ENCODE results near the gene GPR155. TPM values are rescaled to one million over a fixed set of nuclear protein-coding genes. Genes with fewer than 3 reads are reported as not detected.

Gene GPR155
- total and polyA plus RNA-seq, 9 of the 15 experiments (the other 6 are each of a cell fraction or from before 2014, with no cell fraction given), result 0.04 to 0.40 (median 0.11) TPM; not detected in 1

GRCh38 chr2:174503161-174503809 is 16.5 kb upstream of the GPR155 start:
- H3K79me2 ChIP-seq (ENCODE audit: control insufficient read depth, insufficient read depth, low read length), result no peaks in the 10 kb centered on the region
- no peak overlapping the region for H3K9ac ChIP-seq (ENCODE audit: insufficient read depth in 1 of 2, low read depth in 2 of 2, low read length in 2 of 2)
- no peaks in the 10 kb centered on the region for H3K36me3 ChIP-seq (ENCODE audit: control insufficient read depth, insufficient read depth, low read length)
- ATAC-seq (no peak), FAIRE-seq (no peak), DNase-seq (ENCODE audit: extremely low read depth in 1 of 4, low spot score in 3 of 4) (no peak)
- POLR2A ChIA-PET, result interaction anchor here (0.5 kb wide), 1 partner anchor 835 kb away, joined by 3 read pairs; no protein-coding TSS in a partner anchor
- no peaks in the 10 kb centered on the region for H3K4me1 ChIP-seq (replicated peaks in 1 of 2; ENCODE audit: control insufficient read depth in 2 of 2, insufficient read depth in 2 of 2, low read length in 2 of 2)
- WGBS (ENCODE audit: insufficient coverage, low coverage, missing lambda C conversion rate), result 1% methylated on average over 3 of the region's 3 CpGs
- no peak overlapping the region for H3K4me2 ChIP-seq (ENCODE audit: insufficient read depth, low read length)
- no peaks in the 10 kb centered on the region for H3K9me1 ChIP-seq (ENCODE audit: control insufficient read depth, insufficient read depth, low read length)
- H3K27me3 ChIP-seq (ENCODE audit: control insufficient read depth in 2 of 2, insufficient read depth in 2 of 2, low read length in 2 of 2), result peaks cover 7 to 22% of the 10 kb centered on the region in 2 experiments; a peak in 3 of 5 replicates
- no peaks in the 10 kb centered on the region for H4K20me1 ChIP-seq (replicated peaks; ENCODE audit: control insufficient read depth, insufficient read depth, low read length)
- no peak overlapping the region for H3K4me3 ChIP-seq
- H2AFZ ChIP-seq (ENCODE audit: low read depth, low read length), result no peak overlapping the region
- CTCF ChIA-PET (ENCODE audit: low intra/inter-chr PET ratio), result no interaction called here
- intact Hi-C loops (cut with micrococcal nuclease), result no loop called here
- TF ChIP-seq ZNF354B (CRISPR knock-in tag; IDR thresholded peaks at IDR 0.05) (no peak), ZNF589 (CRISPR knock-in tag; IDR thresholded peaks at IDR 0.05; ENCODE audit: low read depth) (no peak), TCF7L2 (IDR thresholded peaks at IDR 0.05; ENCODE audit: low read depth, low read length) (no peak), TSC22D4 (tag; IDR thresholded peaks at IDR 0.05) (no peak), ZNF507 (tag; conservative IDR thresholded peaks at IDR 0.05) (no peak), ZNF707 (CRISPR knock-in tag; conservative IDR thresholded peaks at IDR 0.05) (no peak), RBFOX2 (IDR thresholded peaks at IDR 0.05; ENCODE audit: low read depth, low read length) (no peak), HEY1 (CRISPR knock-in tag; IDR thresholded peaks at IDR 0.05; ENCODE audit: borderline replicate concordance) (no peak), KAT2B (IDR thresholded peaks at IDR 0.05; ENCODE audit: low read depth, low read length) (no peak), CREM (IDR thresholded peaks at IDR 0.05; ENCODE audit: low read depth) (no peak), ZNF217 (CRISPR knock-in tag; IDR thresholded peaks at IDR 0.05) (no peak), KDM1A (IDR thresholded peaks at IDR 0.05) (no peak), GABPA (tag; conservative IDR thresholded peaks at IDR 0.05; ENCODE audit: low read depth) (no peak)
- H3K27ac ChIP-seq (ENCODE audit: extremely low read depth, low read depth, low read length), result no peak overlapping the region
- H3K9me3 ChIP-seq (replicated peaks; ENCODE audit: control insufficient read depth, insufficient read depth, low read depth, low read length), result no peaks in the 10 kb centered on the region
- BruUV-seq (replicated peaks), result no TSS peak
- in situ Hi-C loops (cut with MboI), result no loop called here

Data from K562 (cell line).